ENCODE data around the gene PRKG1. TPM values are rescaled to one million over a fixed set of nuclear protein-coding genes. Genes with fewer than 3 reads are reported as not detected.

The PRKG1 gene
- total RNA-seq, 1 donor = 1.2 TPM

DNA sequence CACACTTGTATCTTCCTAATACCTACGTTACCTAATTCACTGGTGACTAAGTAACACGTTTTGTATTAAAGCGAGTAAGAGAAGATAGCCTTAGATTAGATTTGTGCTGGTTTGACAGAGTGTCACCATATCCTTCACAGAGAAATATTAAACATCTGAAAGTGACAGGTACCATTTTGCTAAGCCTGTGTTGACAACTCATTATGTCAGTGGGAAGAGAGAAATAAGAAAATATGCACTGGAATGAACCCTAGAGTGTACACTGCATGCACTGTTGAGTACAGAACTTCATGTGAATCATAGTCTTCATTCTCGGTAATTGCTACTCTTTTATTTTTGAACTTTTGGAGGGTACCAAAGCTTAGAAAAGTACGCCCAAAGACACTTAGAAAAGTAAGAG, 10.9 kb downstream of the PRKG1 start:
- no peaks in the 10 kb centered on the region for H3K27me3 ChIP-seq (ENCODE audit: insufficient read depth, low read length)
- no peaks in the 10 kb centered on the region for H3K9me3 ChIP-seq (ENCODE audit: low read depth, low read length)
- no peak overlapping the region for H3K4me3 ChIP-seq (ENCODE audit: low read length)
- no peaks in the 10 kb centered on the region for H3K4me1 ChIP-seq (ENCODE audit: insufficient read depth, low read length)

DNA sequence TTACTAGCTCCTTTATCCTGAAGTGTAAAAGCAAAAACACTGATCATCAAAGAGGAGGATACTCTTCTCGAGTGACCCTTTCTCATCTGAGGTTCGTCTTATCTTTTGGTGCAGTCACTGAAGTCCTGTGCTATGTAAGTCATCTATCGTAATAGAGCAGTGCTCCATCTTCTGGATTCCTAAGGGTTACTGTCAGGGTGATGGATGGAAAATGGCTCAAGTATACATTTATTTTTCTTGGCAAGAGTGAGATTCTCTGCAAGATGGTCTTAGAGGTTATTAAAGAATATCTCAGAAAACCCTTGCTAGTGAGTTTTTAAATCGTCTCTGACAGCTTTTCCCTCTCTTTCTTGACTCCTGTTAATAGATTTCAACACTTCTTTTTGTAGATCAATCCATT, 12.4 kb downstream of the PRKG1 start:
- H3K9me3 ChIP-seq (ENCODE audit: low read depth, low read length) = no peaks in the 10 kb centered on the region
- no peaks in the 10 kb centered on the region for H3K4me1 ChIP-seq (ENCODE audit: insufficient read depth, low read length)
- H3K27me3 ChIP-seq (ENCODE audit: insufficient read depth, low read length) = no peaks in the 10 kb centered on the region
- no peak overlapping the region for H3K4me3 ChIP-seq (ENCODE audit: low read length)

GRCh38 chr10:51087114-51087513, 12.8 kb downstream of the PRKG1 start:
- no peak overlapping the region for H3K4me3 ChIP-seq (ENCODE audit: low read length)
- H3K27me3 ChIP-seq (ENCODE audit: insufficient read depth, low read length) = no peaks in the 10 kb centered on the region
- no peaks in the 10 kb centered on the region for H3K4me1 ChIP-seq (ENCODE audit: insufficient read depth, low read length)
- no peaks in the 10 kb centered on the region for H3K9me3 ChIP-seq (ENCODE audit: low read depth, low read length)

- no peaks in the 10 kb centered on the region for H3K9me3 ChIP-seq (ENCODE audit: low read depth, low read length)
- no peaks in the 10 kb centered on the region for H3K4me1 ChIP-seq (ENCODE audit: insufficient read depth, low read length)
- H3K4me3 ChIP-seq (ENCODE audit: low read length) = no peak overlapping the region
- no peaks in the 10 kb centered on the region for H3K27me3 ChIP-seq (ENCODE audit: insufficient read depth, low read length)
These were observed 15.9 kb downstream of the PRKG1 start for GRCh38 chr10:51090190-51090589.

DNA sequence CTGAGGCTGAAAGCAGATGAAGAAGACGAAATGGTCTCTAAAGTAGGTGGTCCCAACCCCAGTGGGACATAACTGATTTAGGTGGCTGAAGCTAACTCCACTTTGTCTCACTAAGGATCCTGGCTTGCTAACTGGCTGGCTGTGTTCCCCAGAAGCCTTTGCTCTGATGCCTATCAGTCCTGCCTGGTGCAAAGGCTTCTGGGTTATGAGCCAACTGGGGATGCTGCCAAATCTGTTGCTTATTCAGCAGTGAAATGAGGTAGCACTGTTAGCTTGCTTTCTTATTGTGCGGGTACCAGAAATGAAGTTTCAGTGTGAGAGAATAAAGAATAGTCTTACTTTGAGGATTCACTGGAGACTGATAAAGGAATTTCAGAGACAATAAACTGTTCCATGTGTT, 18.1 kb downstream of the PRKG1 start:
- no peaks in the 10 kb centered on the region for H3K9me3 ChIP-seq (ENCODE audit: low read depth, low read length)
- no peaks in the 10 kb centered on the region for H3K27me3 ChIP-seq (ENCODE audit: insufficient read depth, low read length)
- H3K4me1 ChIP-seq (ENCODE audit: insufficient read depth, low read length) = no peaks in the 10 kb centered on the region
- no peak overlapping the region for H3K4me3 ChIP-seq (ENCODE audit: low read length)

DNA sequence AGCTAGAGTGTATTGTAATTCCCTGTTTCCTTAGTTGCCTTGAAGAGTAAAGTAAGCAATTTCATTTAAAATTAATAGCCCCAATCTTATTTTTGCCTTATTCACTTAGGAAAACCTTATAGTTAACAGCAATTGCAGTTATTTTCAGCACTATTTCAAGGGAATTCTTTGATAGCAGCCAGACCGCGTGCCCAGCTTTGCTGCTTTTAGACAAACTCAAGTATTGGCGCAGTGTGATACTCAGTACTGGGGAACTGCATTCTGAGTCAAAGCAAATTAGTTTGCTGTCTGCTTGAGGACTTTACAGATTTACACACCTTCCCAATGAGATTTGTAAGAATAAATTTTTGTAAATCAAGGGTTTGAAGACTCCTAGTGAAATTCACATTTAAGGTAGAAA, 21.2 kb downstream of the PRKG1 start:
- no peaks in the 10 kb centered on the region for H3K27me3 ChIP-seq (ENCODE audit: insufficient read depth, low read length)
- H3K9me3 ChIP-seq (ENCODE audit: low read depth, low read length) = no peaks in the 10 kb centered on the region
- no peaks in the 10 kb centered on the region for H3K4me1 ChIP-seq (ENCODE audit: insufficient read depth, low read length)
- H3K4me3 ChIP-seq (ENCODE audit: low read length) = no peak overlapping the region

GRCh38 chr10:51097546-51097945, 23.3 kb downstream of the PRKG1 start:
- Histone ChIP-seq H3K4me1 (ENCODE audit: insufficient read depth, low read length) (no peaks in the 10 kb centered on the region), H3K9me3 (ENCODE audit: low read depth, low read length) (no peaks in the 10 kb centered on the region)

DNA sequence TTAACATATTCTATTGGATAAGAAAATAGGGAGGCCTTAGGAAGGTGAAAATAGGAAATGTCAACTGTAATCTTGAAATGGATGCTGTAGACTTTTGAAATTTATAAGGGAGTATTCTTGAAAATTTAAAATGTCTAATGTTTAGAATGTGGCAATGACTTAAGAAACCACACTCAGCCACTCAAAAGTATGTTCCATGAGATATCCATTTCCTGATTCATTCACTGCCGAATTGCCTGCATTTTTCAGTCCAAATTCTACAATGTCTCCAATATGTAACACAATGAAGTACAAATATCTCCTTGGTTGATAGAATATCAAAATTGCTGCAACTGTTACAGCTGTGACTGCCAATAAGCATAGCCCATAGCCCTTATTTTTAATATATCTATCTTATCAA, 25.9 kb downstream of the PRKG1 start:
- H3K4me1 ChIP-seq (ENCODE audit: insufficient read depth, low read length) = no peaks in the 10 kb centered on the region
- no peaks in the 10 kb centered on the region for H3K27me3 ChIP-seq (ENCODE audit: insufficient read depth, low read length)
- no peaks in the 10 kb centered on the region for H3K9me3 ChIP-seq (ENCODE audit: low read depth, low read length)
- no peak overlapping the region for H3K4me3 ChIP-seq (ENCODE audit: low read length)

More at GRCh38 chr10:51097546-51097945, 23.3 kb downstream of the PRKG1 start:
- no peak overlapping the region for H3K4me3 ChIP-seq (ENCODE audit: low read length)
- no peaks in the 10 kb centered on the region for H3K27me3 ChIP-seq (ENCODE audit: insufficient read depth, low read length)

DNA sequence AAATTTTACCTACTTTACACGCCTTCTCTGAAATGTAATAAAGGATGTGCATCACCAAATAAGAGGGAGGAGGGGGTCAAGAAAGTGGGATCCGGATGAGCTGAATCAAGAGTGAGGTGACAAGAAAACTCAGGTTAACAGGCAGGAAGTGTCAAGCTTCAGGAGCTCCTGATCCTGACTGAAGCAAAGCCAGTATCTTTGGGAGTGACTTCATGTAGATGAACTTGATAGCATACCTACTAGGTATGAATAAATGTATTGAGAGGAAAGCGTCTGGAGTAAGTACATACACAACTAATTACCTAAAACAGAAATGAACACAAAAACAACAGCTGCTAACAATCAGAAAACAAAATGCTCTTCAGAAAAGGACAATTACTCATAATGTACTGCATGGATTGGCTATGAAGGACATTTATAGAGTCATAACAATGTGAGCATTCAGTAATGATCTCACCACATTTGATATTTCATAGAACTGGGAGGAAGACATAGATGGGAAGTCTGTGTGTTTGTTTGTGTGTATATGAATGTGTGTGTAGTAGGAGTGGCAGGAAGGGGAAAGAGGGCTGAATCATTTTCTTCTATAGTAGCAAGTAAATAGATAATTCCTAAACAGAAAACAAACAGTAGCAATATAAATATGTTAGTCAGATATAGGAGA, 29.4 kb downstream of the PRKG1 start:
- Histone ChIP-seq H3K9me3 (ENCODE audit: low read depth, low read length) (no peaks in the 10 kb centered on the region), H3K4me1 (ENCODE audit: insufficient read depth, low read length) (no peaks in the 10 kb centered on the region), H3K27me3 (ENCODE audit: insufficient read depth, low read length) (no peaks in the 10 kb centered on the region), H3K4me3 (ENCODE audit: low read length) (no peak overlapping the region)

DNA sequence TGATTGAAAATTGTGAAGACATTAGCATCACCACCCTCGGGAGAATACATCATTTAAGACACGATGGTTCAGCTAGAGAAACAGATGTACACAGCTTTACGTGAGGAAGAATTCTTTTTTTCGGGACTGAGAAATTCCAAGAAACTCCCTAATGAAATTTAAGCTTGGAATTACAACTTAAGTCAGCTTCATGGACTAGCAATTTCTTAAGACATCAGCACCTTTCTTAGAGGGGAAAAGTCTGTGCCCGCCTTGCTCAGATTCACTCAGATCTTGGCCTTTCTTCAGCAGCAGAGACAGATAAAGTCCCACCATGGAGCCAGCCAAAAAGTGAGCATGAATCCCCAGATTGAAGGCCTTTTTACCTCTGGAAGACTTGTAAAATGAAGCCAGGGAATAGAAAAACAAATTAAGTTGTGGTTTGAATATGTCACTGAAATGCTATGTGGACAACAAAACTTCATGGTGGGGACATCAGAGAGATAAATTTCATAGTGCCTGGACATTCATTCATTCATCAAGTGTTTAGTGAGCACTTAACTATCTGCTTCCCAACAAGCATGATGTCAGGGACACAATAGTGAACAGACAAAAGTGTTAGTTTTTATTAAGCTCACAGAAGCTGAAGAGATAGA, 32.1 kb downstream of the PRKG1 start:
- Histone ChIP-seq H3K4me1 (ENCODE audit: insufficient read depth, low read length) (no peaks in the 10 kb centered on the region), H3K9me3 (ENCODE audit: low read depth, low read length) (no peaks in the 10 kb centered on the region), H3K27me3 (ENCODE audit: insufficient read depth, low read length) (no peaks in the 10 kb centered on the region), H3K4me3 (ENCODE audit: low read length) (no peak overlapping the region)

- Histone ChIP-seq H3K9me3 (ENCODE audit: low read depth, low read length) (no peaks in the 10 kb centered on the region), H3K4me1 (ENCODE audit: insufficient read depth, low read length) (no peaks in the 10 kb centered on the region), H3K4me3 (ENCODE audit: low read length) (no peak overlapping the region), H3K27me3 (ENCODE audit: insufficient read depth, low read length) (no peaks in the 10 kb centered on the region)
These were observed 34.1 kb downstream of the PRKG1 start for GRCh38 chr10:51108406-51108805.

DNA sequence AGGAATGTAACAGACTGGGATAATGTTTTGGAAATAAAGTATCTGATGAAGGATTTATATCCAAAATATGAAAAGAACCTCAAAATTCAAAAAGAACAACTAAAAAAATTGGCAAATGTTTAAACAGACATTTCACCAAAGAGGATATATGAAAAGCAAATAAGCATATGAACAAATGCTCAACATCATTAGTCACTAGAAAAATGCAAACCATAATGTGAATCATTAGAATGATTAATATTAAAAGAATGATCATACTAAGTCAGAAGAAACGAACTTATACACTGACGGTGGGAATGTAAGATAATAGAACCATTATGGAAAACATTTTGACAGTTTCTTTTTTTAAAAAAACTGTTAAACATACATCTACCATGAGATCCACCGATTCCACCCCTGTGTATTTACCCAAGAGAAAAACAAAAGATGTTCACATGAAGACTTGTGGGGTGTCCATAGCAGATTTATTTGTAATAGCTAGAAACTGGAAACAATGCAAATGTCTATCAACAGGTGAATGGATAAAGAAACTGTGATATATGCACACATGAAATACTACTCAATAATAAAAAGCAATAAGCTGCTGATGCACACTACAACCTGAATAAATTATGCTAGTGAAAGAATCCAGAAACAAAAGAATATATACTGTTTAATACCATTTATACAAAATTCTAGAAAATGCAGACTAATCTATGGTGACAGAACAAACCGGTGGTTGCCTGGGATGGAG, 35.7 kb downstream of the PRKG1 start:
- no peaks in the 10 kb centered on the region for H3K4me1 ChIP-seq (ENCODE audit: insufficient read depth, low read length)
- no peaks in the 10 kb centered on the region for H3K9me3 ChIP-seq (ENCODE audit: low read depth, low read length)
- no peak overlapping the region for H3K4me3 ChIP-seq (ENCODE audit: low read length)
- no peaks in the 10 kb centered on the region for H3K27me3 ChIP-seq (ENCODE audit: insufficient read depth, low read length)

DNA sequence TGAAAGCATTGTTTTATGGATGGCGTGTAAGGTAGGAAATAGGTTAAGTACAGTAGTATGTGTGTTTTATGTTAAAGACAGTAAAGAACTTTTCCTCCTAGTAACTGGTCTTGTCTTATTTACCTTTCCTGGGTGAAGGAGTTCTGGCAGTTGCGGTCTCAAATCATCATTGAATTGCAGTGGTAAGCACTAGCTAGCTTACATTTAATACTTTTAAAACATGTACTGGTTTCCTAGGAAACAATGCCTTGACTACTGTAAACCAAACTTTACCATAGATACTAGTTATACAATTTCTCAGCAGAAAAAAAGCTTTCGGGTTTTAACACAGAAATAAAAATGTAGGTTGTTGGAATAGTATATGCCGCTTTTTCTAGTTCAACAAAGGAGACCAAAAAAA, 37.7 kb downstream of the PRKG1 start:
- Histone ChIP-seq H3K4me1 (ENCODE audit: insufficient read depth, low read length) (no peaks in the 10 kb centered on the region), H3K27me3 (ENCODE audit: insufficient read depth, low read length) (no peaks in the 10 kb centered on the region), H3K4me3 (ENCODE audit: low read length) (no peak overlapping the region), H3K9me3 (ENCODE audit: low read depth, low read length) (no peaks in the 10 kb centered on the region)

- no peaks in the 10 kb centered on the region for H3K27me3 ChIP-seq (ENCODE audit: insufficient read depth, low read length)
- H3K4me3 ChIP-seq (ENCODE audit: low read length) = no peak overlapping the region
- H3K4me1 ChIP-seq (ENCODE audit: insufficient read depth, low read length) = no peaks in the 10 kb centered on the region
- H3K9me3 ChIP-seq (ENCODE audit: low read depth, low read length) = no peaks in the 10 kb centered on the region
These were observed 38.7 kb downstream of the PRKG1 start for GRCh38 chr10:51113007-51113406.

DNA sequence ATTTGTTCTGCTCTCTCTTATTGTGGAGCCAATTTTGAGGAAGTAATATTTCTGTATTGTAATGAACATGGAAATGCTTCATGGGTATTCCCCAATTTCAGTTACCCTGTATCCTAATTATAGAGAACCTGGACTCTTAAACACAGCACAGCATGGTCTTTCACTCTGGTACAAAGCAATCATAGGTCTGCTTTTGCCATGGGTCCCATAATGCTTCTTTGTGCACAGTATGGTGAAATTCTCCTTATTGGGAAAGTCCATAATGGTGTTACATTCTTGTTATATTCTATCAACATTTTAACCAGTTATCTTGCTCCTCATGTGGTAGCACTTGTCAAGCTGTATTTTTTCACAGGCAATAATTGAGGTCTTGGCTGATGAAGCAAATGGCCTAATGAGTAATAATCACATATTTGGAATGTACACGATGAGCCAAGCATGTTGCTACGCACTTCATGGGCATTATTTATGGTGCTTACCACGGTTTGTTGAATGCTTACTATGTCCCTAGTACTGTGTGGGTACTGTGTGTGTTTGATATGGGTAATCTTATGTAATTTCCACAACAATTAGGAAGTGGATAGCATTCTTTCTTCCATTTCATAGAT, 42.9 kb downstream of the PRKG1 start:
- no peaks in the 10 kb centered on the region for H3K27me3 ChIP-seq (ENCODE audit: insufficient read depth, low read length)
- H3K9me3 ChIP-seq (ENCODE audit: low read depth, low read length) = no peaks in the 10 kb centered on the region
- H3K4me3 ChIP-seq (ENCODE audit: low read length) = no peak overlapping the region
- no peaks in the 10 kb centered on the region for H3K4me1 ChIP-seq (ENCODE audit: insufficient read depth, low read length)
